Astrocyte of the hippocampus (primary cell): ENCODE results near the gene ADM2.

Source experiments
- DNase-seq: peaks from one replicate; pipeline ENCODE4 v3.0.0; 2011; ENCODE audit warnings: low read depth, low spot score

The ADM2 gene

DNA sequence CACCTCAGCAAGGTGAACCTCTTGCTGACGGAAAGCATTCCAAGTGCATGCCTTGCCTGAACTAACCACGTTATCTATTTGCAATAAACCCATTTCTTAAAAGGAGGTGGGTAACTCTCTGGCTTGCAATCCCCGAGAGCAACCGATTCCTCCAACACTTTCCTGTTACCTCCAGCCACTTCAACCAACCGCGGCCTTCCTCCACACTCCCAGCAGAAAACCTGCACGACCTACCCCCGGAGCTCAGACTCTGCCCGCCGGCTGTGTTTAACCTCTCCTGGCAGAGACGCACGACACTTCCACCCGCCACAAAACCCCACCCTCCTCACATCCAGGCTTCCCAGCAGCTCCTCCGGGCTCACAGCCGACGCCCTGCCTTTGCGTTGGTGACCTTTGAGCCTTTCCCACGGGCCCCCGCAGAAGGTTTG, 43.3 kb downstream of the ADM2 start:
- no peak for DNase-seq

DNA sequence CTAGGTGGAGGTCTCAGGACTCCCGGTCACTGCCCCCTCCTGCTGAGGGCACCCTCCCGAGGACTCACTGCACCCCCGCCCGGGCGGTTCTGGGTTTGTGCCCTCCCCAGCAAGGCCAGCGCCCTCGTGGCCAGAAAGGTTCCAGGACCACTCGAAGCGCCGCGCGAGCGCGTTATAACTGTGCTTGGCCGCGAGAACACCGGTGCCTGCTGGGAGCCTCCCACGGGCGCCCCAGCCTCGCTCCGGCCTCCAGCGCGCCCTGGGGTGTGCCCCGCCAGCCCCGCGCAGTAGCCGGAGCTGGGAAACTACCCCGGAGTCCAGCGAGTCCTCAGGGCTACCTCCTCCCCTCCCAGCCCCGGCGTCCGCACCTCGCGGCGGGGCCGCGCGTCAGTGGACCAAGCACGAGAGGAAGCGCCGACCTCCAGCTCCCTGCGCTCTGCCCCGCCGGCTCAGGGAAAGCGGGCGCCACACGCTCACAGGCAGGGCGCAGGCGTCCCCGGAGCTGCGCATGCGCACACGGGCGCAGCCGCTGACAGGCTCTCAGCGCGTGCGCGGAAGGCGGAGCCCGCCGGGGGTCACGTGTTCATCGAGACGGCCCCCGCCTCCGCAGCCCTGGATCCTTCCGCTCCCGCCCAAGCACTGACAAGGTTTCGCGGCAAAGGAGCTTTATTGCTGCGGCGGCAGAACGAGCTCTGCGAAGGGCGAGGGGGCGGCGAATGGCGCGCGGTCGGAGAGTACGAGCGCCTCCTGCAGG, 43.9 kb downstream of the ADM2 start, which contains the start of gene SCO2:
TSS of gene SCO2 (minus strand) at position 495 of the 754 bp plus-strand sequence. CDS start 1,187 bp downstream, outside the sequence.
- peak; percentile 99 for DNase-seq

DNA sequence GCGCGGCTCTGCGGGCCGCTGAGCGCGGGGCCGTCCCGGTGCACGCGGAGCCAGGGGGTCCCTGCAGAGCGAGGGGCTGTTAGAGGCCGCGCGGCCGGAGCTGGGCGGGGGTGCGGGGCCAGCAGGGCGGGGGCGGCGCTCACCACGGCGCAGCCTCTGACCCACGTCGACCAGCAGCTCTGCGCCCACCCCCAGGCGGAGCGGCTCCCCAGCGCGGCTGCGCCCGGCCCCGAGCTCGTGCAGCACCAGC, 44.4 kb downstream of the ADM2 start:
- no peak for DNase-seq

DNA sequence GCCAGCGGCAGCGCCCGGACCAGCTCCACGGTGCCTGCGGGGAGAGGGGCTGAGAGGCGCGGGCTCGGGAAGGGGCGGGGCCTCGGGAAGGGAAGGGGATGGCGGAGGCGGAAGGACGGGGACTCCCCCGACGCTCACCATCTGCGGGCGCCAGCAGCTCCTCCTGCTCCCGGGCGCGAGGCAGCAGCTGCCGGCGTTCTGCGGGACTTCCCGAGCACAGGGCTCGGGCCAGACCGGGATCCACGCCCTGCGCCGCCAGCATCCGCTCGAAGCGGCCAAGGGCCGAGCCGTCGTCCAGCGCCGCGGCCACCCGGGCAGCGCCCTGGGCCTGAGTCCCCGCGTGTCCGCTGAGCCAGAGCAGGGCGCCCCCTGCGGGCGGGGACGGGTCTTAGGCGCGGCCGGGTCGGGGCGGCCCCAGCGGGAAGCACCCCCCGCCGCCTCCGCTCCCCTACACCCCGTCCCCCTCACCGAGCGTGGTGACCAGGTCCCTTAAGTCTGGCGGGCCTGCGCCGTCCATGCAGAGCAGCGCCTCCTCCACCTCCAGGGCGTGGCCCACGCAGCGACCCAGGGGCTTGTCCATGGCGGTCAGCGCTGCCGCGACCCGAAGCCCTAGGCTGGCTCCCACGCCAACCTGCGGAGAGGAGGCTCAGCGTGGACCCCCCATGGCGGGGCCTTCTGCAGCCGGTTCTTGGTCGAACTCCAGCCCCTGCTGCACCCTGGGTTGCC, 44.9 kb downstream of the ADM2 start:
- DNase-seq, result peak; percentile 87

DNA sequence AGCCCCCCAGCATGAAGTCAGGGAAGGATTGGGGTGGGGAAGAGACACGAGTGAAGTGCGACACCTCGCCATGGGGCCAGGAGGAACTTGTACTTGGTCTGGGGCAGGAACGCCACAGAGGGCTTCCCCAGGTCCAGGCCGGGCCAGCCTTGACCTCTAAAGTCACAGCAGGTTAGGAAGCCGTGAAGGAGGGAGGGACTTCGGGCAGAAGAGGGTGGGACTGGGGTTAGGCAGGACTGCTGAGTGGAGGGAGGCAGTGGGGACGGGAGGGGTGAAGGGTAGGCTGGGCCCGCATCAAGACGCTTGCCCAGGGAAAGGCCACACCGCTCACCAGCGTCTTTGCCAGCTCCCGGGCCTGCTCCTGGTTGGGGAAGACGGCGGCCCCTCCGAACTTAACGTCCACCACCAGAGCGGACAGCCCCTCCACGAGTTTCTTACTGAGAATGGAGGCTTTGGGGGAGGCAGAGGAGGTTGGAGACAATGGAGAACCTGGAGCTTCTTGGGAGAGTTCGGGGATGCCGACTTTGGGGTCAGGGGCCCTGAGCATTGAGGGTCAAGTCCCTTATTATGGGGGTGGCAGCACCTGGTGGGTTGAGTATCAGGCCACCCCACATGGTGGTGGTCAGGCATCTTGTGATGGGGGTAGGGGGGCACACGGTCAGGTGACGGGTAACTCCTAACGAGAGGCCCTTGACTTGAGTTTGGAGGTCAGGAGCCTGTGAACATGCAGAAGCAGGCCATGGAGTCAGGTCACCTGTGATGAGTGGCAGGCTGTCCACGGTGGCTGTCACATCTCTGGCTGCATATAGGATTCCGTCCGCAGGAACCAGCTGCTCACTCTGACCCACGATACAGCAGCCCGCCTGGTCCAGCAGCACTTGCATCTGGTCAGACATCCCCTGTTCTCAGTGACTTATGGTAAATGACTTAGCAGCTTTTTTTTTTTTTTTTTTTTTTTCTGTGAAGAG, 45.8 kb downstream of the ADM2 start:
- no peak for DNase-seq

DNA sequence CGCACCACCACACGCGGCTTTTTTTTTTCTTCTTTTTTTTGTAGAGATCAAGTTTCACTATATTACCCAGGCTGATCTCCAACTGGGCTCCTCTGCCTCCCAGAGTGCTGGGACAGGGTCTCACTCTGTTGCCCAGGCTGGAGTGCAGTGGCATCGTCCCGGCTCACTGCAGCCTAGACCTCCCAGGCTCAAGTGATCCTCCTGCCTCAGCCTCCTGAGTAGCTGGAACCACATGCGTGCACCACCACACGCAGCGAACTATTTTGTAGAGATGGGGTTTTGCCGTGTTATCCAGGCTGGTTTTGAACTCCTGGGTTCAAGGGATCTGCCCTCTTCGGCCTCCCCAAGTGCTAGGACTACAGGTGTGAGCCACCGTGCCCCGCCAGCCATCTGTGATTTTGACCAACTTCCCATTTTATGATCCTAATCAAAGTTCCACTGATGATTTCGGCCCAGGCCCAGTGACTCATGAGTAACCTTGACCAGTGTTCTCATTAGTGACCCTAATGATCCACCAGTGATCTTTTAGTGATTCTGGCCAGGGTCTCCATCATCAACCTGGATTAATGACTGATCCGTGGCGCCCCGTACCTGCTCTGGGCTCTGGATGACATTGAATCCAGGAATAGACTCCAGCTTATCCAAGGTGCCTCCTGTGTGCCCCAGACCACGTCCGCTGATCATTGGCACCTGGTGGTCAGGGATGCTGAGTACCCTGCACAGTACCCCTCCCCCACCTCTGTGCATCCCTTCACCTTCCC, 46.8 kb downstream of the ADM2 start:
- DNase-seq, result no peak

DNA sequence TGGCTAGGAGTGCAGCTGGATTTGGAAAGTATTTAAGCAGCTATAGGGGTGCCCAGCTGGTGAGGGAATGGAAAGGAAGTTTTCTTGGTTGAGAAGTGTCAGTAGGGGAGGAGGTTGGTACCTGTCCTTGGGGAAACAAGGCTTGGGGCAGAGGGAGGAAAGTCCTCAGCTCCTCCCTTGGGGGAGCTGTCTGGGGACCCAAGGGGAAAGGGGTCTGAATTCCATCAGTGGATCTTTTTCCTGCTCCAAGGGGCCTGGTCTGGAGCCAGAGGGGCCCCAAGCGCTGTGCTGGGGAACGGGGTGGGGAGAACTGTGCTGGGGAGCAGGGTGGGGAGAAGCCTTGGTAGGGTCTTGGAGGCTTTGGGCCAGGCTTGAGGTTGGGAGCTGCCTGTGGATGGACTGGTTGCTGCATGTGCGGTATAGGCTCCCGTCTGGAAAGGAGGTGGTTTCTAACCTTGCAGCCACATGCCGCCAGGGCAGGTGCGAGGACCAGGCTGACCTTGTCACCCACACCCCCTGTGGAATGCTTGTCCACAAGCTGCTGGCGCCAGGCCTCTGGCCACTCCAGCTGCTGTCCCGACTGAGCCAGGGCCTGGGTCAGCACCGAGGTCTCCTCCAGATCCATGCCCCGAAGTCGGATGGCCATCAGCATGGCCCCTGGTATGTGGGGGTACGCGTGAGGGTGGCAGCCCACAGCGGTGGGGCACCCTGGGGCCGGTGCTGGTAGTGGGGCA, 47.5 kb downstream of the ADM2 start:
- no peak for DNase-seq

DNA sequence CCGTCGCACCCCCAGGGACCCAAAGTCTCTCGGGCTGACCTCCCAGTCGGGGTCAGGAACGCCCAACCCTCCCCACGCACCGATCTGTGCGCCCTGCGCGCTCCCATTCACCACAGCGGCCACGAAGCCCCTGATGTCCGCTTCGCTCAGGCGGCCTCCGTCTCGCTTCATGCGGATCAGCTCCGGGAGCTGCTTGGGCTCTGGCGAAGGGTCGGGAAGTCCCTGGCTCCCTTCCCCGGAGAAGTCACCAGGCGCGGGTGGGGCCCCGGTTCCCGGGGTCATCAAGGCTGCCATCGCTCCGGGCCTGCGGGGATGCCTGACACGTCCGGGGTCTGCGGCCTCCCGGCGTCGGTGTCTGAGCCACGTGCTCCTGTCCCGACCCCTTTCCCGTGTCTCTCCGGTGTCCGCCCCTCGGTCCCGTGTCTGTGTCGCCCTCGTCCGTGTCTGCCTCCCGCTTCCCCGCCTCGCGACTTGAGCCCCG, 48.1 kb downstream of the ADM2 start:
- DNase-seq, result no peak

DNA sequence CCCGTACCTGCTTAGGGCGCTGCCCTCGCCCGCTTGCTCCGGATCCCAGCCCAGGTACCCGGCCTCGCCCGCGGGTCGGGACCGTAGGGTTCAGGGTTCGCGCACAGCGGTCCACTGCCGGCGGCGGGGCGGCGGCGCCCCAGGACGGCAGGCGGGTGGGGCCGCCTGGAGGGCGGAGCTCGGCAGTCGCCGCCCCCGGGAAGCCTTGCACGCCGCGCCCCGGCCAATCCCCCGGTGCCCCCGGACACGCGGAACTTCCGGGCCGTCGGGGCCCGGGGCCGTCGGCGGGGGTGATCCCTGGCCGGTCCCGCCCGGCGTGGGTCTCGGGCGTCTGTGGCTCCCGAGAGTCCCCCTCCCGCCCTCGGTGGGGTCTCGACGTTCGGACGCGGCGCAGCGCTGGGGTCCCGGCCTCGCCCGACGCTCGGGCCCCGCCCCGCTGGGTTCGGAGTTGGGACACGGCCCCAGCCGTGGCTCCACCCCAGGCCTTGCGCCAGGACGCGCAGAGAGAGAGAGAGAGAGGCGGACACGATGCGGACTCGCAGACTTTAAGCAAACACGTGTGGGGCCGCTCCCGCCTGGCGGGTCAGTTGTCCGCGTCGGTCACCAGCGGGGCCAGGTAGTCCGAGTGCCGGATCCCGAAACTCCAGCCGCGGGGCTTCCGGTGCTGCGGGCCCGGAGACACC, 48.7 kb downstream of the ADM2 start, which contains the start of gene TYMP:
TSS of gene TYMP (minus strand) at position 116 of the 683 bp plus-strand sequence. CDS start 303 bp downstream, outside the sequence.
- DNase-seq, result peak; percentile 58

DNA sequence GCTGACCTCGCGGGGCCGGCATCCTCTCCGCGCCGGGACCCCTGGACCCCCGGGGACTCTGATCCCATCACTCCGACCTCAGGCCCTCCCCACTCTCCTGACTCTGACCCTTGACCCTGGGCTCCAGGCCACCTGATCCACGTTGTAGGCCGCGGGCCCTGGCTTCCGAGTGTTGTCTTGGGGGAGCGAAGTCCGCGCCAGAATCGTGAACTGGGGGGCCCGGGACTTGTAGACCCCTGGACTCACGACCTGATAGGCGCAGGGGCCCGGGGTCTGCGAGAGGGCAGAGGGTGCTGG, 49.2 kb downstream of the ADM2 start:
- no peak for DNase-seq

DNA sequence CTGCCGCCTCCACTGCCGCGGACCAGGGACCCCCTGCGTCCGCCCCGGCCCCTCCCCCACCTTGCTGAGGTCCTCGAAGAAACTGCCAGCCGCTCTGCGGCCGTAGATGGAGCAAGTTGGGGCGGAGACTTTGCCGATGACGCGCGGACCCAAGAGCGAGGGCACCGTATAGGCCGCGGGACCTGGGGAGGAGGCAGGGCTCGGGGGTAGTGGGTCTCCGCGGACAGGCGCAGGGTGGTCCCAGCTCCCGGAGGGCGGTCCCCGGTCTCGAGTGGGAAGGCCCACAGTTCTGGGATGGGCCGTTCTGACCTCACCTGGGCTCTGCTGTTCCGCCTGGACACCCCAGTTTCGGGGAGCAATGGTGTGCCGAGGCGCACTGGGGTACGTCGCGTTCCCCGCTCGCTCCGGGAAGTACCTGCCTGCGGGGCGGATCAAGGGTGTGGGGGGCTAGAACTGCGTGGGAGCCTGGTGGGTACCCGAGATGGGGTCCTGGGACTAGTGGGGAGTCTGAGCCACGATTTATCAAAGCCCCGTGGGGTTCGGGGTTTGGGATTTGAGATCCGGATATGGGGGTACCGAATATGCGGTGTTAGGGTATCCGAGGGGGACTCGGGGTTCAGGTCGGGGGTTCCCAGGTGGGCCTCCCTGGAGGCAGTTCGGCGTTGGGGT, 49.7 kb downstream of the ADM2 start:
- DNase-seq, result peak; percentile 71

DNA sequence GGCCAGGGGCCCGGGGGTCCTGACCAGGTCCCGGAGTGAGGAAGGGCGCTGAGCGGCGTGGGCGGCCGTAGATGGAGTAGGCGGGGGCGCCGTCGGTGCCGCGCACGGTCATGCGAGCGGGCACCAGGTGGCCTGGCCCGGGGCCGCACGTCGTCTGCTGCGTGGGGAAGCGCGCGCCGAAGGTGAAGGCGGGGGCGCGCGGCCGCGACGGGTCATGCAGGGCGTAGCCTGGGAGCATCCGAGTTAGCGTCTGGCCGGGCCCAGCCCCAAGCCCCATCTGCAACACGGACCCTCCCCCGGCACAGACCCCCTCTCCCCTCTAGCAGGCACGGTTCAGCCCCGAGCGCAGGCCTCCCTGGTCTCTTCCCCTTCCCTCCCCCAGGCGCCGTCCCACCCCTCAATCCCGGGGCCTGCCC, 50.2 kb downstream of the ADM2 start:
- DNase-seq, result peak; percentile 21

DNA sequence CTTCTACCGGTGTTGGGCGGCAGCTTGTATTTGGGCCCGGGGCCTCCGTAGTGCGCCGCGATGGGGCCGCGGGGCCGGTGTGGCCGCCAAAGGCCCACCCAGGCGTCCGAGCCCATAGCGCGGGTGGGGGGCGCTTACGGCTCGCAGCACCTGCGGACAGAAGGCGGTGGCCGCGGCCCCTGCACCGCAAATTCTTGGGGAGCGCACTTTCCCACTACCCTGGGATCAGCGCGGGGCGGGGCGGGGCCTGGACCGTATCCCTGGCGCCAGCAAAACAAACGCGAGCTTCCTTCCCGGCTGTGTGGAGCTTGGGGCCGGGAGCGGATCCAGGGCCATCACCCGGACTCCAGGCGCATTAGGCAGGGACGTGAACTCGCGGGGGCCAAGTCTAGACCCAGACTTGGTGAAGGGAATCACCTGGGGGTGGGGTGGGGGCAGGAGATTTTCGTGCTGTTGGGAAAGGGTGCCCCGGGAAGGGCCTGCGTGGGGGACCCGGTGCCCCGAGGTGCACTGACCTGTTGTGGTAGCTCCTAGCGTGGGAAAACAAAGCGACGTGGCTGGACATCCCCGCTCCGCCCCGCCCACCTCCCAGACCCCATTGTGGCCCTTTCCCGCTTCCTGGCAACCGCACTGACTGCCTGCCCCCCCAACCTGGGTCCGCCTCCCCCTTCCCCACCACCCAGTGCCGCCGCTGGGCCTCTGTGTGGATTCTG, 50.8 kb downstream of the ADM2 start:
- peak; percentile 68 for DNase-seq

DNA sequence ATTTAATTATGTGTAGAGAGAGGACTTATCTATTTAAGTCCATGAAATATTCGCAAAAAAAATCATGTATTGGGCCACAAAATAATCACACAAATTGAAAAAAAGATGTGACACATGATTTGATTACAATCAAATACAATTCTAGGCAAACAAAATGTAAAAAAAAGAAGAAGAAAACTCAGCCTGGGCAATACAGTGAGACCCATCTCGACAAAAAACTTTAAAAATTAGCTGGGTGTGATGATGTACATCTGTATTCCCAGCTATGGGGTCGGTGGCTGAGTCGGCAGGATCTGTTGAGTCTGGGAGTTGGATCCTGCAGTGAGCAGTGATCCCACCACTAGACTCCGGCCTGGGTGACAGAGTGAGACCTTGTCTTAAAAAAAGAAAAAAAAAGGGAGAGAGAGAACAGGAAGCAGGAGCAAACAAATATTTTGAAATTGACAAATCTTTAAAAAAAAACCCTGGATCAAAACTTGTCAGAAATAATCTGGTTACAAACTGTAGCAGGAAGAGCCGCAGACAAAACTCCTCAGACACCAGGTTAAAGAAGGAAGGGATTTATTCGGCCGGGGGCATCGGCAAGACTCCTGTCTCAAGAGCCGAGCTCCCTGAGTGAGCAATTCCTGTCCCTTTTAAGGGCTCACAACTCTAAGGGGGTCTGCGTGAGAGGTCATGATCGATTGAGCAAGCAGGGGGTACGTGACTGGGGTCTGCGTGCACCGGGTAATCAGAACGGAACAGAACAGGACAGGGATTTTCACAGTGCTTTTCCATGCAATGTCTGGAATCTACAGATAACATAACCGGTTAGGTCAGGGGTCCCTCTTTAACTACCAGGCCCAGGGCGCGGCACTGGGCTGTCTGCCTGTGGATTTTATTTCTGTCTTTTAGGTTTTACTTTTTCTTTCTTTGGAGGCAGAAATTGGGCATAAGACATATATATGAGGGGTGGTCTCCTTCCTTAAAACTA, 51.8 kb downstream of the ADM2 start:
- DNase-seq, result no peak

DNA sequence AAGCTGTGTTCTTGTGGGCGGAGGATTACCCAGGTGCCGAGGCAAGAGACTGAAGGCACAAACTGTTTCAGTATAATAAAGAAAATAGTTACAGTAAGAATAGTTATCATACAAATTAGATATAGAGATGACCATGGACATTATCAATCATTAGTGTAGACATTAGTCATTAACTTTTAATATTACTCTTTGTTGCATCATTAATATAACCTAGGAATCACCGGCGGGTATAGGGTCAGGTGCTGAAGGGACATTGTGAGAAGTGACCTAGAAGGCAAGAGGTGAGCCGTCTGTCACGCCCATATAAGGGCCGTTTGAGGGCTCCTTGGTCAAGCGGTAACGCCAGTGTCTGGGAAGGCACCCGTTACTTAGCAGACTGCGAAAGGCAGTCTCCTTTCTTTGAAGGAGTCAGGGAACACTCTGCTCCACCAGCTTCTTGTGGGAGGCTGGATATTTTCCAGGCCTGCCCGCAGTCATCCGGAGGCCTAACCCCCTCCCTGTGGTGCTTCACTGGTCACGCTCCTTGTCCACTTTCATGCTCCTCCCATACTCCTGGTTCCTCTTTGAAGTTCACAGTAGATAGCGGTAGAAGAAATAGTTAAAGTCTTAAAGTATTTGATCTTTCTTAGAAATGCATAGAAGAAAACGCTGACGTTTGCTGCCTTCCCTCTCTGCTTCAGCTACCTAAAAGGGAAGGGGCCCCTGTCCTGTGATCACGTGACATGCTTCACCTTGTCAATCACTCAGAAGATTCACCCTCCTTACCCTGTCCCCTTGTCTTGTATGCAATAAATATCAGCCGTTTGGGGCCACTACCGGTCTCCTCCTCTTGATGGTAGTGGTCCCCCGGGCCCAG, 52.7 kb downstream of the ADM2 start:
- peak; percentile 34 for DNase-seq

DNA sequence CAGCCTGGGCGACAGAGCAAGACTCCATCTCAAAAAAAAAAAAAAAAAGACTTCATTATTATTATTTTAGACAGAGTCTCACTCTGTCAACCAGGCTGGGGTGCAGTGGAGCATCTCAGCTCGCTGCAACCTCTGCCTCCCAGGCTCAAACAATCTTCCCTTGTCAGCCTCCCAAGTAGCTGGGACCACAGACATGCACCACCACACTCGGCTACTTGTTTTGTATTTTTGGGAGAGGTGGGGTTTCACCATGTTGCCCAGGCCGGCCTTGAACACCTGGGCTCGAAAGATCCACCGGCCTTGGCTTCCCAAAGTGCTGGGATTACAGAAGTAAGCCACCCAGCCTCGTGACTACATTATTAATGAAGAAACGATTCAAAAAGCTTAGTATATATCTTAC, 53.8 kb downstream of the ADM2 start:
- DNase-seq, result no peak
